H9 (cell line): ENCODE results near the gene ZNF385B. TPM values are rescaled to one million over a fixed set of nuclear protein-coding genes. Genes with fewer than 3 reads are reported as not detected.

Experiments used
- DNase-seq: peaks from one replicate; pipeline ENCODE4 v3.0.0-alpha.2; 2017
- H2AFZ ChIP-seq: one replicate; pipeline ENCODE4 v1.6.1; 2013; ENCODE audit warnings: mild to moderate bottlenecking, low read length, control low read depth, moderate library complexity
- H2AK5ac ChIP-seq: 2 replicates; pipeline ENCODE4 v1.6.1; 2013; ENCODE audit warnings: low read length, control low read depth, mixed read lengths; ENCODE audit not compliant: insufficient read length
- H2BK120ac ChIP-seq: one replicate; pipeline ENCODE4 v1.6.1; 2013; ENCODE audit warnings: low read depth, mild to moderate bottlenecking, low read length, control low read depth, inconsistent platforms; ENCODE audit not compliant: poor library complexity, severe bottlenecking
- H2BK12ac ChIP-seq: 2 replicates; pipeline ENCODE4 v1.6.1; 2013; ENCODE audit warnings: low read length, control low read depth, mixed read lengths, low read depth; ENCODE audit not compliant: insufficient read length
- H2BK15ac ChIP-seq: 2 replicates; pipeline ENCODE4 v1.6.1; 2013; ENCODE audit warnings: low read depth, low read length, control low read depth
- H2BK20ac ChIP-seq: one replicate; pipeline ENCODE4 v1.6.1; 2013; ENCODE audit warnings: low read depth, mild to moderate bottlenecking, low read length, control low read depth, inconsistent platforms; ENCODE audit not compliant: poor library complexity, severe bottlenecking
- H2BK5ac ChIP-seq: 2 replicates; pipeline ENCODE4 v1.6.1; 2013; ENCODE audit warnings: low read length, control low read depth, mixed read lengths; ENCODE audit not compliant: insufficient read length
- H3K14ac ChIP-seq: 2 replicates; pipeline ENCODE4 v1.6.1; 2013; ENCODE audit warnings: low read length, control low read depth; ENCODE audit not compliant: insufficient read depth
- H3K18ac ChIP-seq: 2 replicates; pipeline ENCODE4 v1.6.1; 2013; ENCODE audit warnings: low read depth, mild to moderate bottlenecking, mixed read lengths, low read length, control low read depth; ENCODE audit not compliant: insufficient read length
- H3K23ac ChIP-seq: 2 replicates; pipeline ENCODE4 v1.6.1; 2013; ENCODE audit warnings: low read length, control low read depth, mixed read lengths, low read depth; ENCODE audit not compliant: insufficient read length
- H3K23me2 ChIP-seq: 2 replicates; pipeline ENCODE4 v1.6.1; 2013; ENCODE audit warnings: low read depth, mild to moderate bottlenecking, mixed read lengths, low read length, control low read depth; ENCODE audit not compliant: insufficient read length, poor library complexity, severe bottlenecking
- H3K27ac ChIP-seq: 2 replicates; pipeline ENCODE4 v1.5.1; 2013; ENCODE audit warnings: low read length, control low read depth, mixed read lengths, low read depth; ENCODE audit not compliant: insufficient read length
- H3K27me3 ChIP-seq: 2 replicates; pipeline ENCODE4 v1.6.1; 2013; ENCODE audit warnings: low read length, control low read depth, inconsistent platforms; ENCODE audit not compliant: insufficient read depth
- H3K4ac ChIP-seq: 2 replicates; pipeline ENCODE4 v1.6.1; 2013; ENCODE audit warnings: low read depth, mild to moderate bottlenecking, control low read depth, inconsistent platforms, low read length, moderate library complexity
- H3K4me1 ChIP-seq: 2 replicates; pipeline ENCODE4 v1.6.1; 2013; ENCODE audit warnings: low read length, control low read depth, inconsistent platforms; ENCODE audit not compliant: insufficient read depth
- H3K4me2 ChIP-seq: 2 replicates; pipeline ENCODE4 v1.6.1; 2013; ENCODE audit warnings: low read length, control low read depth, mixed read lengths; ENCODE audit not compliant: insufficient read length, insufficient read depth
- H3K56ac ChIP-seq: 2 replicates; pipeline ENCODE4 v1.6.1; 2013; ENCODE audit warnings: low read depth, mild to moderate bottlenecking, mixed read lengths, low read length, control low read depth; ENCODE audit not compliant: insufficient read length
- H3K79me1 ChIP-seq: 2 replicates; pipeline ENCODE4 v1.6.1; 2013; ENCODE audit warnings: low read depth, mild to moderate bottlenecking, moderate library complexity, low read length, control low read depth, inconsistent platforms; ENCODE audit not compliant: insufficient read depth, poor library complexity, severe bottlenecking
- H3K79me2 ChIP-seq: 2 replicates; pipeline ENCODE4 v1.6.1; 2013; ENCODE audit warnings: low read length, control low read depth, inconsistent platforms; ENCODE audit not compliant: insufficient read depth
- H3K9ac ChIP-seq: 2 replicates; pipeline ENCODE4 v1.6.1; 2013; ENCODE audit warnings: low read length, control low read depth, mixed read lengths; ENCODE audit not compliant: insufficient read length; ENCODE audit errors: extremely low read depth
- H3K9me3 ChIP-seq: one replicate; pipeline ENCODE4 v1.6.1; 2013; ENCODE audit warnings: low read depth, low read length, inconsistent platforms; ENCODE audit not compliant: control insufficient read depth
- H3T11ph ChIP-seq: one replicate; pipeline ENCODE4 v1.6.1; 2013; ENCODE audit warnings: mild to moderate bottlenecking, low read length, control low read depth, inconsistent platforms
- H4K20me1 ChIP-seq: one replicate; pipeline ENCODE4 v1.6.1; 2013; ENCODE audit not compliant: control insufficient read depth, insufficient read length, insufficient read depth
- H4K5ac ChIP-seq: 2 replicates; pipeline ENCODE4 v1.6.1; 2013; ENCODE audit warnings: low read depth, mild to moderate bottlenecking, mixed read lengths, low read length, control low read depth; ENCODE audit not compliant: insufficient read length
- H4K8ac ChIP-seq: replicated peaks from 2 replicates; pipeline ENCODE4 v1.6.1; 2013; ENCODE audit warnings: low read length, control low read depth, mixed read lengths, low read depth; ENCODE audit not compliant: insufficient read length
- H4K91ac ChIP-seq: 2 replicates; pipeline ENCODE4 v1.6.1; 2013; ENCODE audit warnings: low read depth, mild to moderate bottlenecking, moderate library complexity, mixed read lengths, low read length, control low read depth; ENCODE audit not compliant: insufficient read length
- H3K27ac Mint-ChIP-seq, 3 experiments: 2 replicates in 2 of 3; 3 replicates in 1 of 3; pipeline ENCODE4 v1.8.0; 2020 to 2021; ENCODE audit warnings: mixed read lengths in 3 of 3, mild to moderate bottlenecking in 1 of 3, moderate library complexity in 1 of 3
- H3K27me3 Mint-ChIP-seq: 2 replicates; pipeline ENCODE4 v1.8.0; 2021; ENCODE audit warnings: low read depth, mild to moderate bottlenecking, moderate library complexity, mixed read lengths
- H3K36me3 Mint-ChIP-seq, 3 experiments: 2 replicates in 2 of 3; 3 replicates in 1 of 3; pipeline ENCODE4 v1.8.0; 2020 to 2021; ENCODE audit warnings: low read depth in 3 of 3, mixed read lengths in 3 of 3; ENCODE audit not compliant: insufficient read depth in 1 of 3
- H3K4me1 Mint-ChIP-seq, 2 experiments: 2 replicates each; pipeline ENCODE4 v1.8.0; 2020; ENCODE audit warnings: mixed read lengths in 2 of 2
- H3K4me3 Mint-ChIP-seq, 2 experiments: 2 replicates in 1 of 2; 3 replicates in 1 of 2; pipeline ENCODE4 v1.8.0; 2020 to 2021; ENCODE audit warnings: mild to moderate bottlenecking in 2 of 2, mixed read lengths in 2 of 2, moderate library complexity in 1 of 2
- H3K9me3 Mint-ChIP-seq, 2 experiments: 2 replicates in 1 of 2; 3 replicates in 1 of 2; pipeline ENCODE4 v1.8.0; 2020; ENCODE audit warnings: mild to moderate bottlenecking in 2 of 2, mixed read lengths in 2 of 2, moderate library complexity in 1 of 2
- CTCF ChIP-seq: fragments of 200-600 bp; sonication (generic); conservative IDR thresholded peaks from 3 replicates; pipeline ENCODE4 v1.8.0; 2021; ENCODE audit warnings: antibody characterized with exemption, mild to moderate bottlenecking
- WGBS: extraction: QIAGEN DNeasy Blood & Tissue Kit; methylation state at CpG from one replicate; pipeline ENCODE4 v1.1.7; 2013; ENCODE audit warnings: missing lambda C conversion rate, low lambda C conversion rate, mixed read lengths; ENCODE audit not compliant: insufficient read length; ENCODE audit errors: extremely low coverage; 5-methylcytosine and 5-hydroxymethylcytosine counted together
- total RNA-seq: library from RNA; stranded (reverse); gene quantifications from 2 replicates; pipeline ENCODE4 v1.2.1, GENCODE V29; 2021

The ZNF385B gene
- total RNA-seq, 1 experiment from 2014 or later = 2.1 TPM

- H3K9ac ChIP-seq = no peak overlapping the region
- no peak overlapping the region for H3K56ac ChIP-seq
- WGBS = no CpG with 5 or more reads among the region's 2 CpGs
- Mint-ChIP-seq H3K9me3 (no peaks in the 10 kb centered on the region), H3K27ac (no peak overlapping the region; a peak in 1 of 7 replicates), H3K4me1 (peaks cover 4 to 7% of the 10 kb centered on the region in 2 experiments), H3K27me3 (no peaks in the 10 kb centered on the region), H3K36me3 (no peaks in the 10 kb centered on the region), H3K4me3 (no peak overlapping the region)
- no peaks in the 10 kb centered on the region for H3K9me3 ChIP-seq
- no peak overlapping the region for H2AFZ ChIP-seq
- H4K20me1 ChIP-seq = no peaks in the 10 kb centered on the region
- H3K18ac ChIP-seq = no peak overlapping the region
- H2BK12ac ChIP-seq = no peak overlapping the region
- H3K4me1 ChIP-seq = peaks cover 4% of the 10 kb centered on the region; the same call in 1 of the 2 replicates
- H3K14ac ChIP-seq = no peak overlapping the region
- no peak overlapping the region for H2BK120ac ChIP-seq
- H3K4me2 ChIP-seq = no peak overlapping the region
- no peaks in the 10 kb centered on the region for H3K27me3 ChIP-seq
- no peak overlapping the region for H3T11ph ChIP-seq
- H2BK15ac ChIP-seq = no peak overlapping the region
- H2BK20ac ChIP-seq = no peak overlapping the region
- DNase-seq = no peak
- H2BK5ac ChIP-seq = no peak overlapping the region
- no peaks in the 10 kb centered on the region for H3K79me1 ChIP-seq
- no peaks in the 10 kb centered on the region for H3K23me2 ChIP-seq
- H4K8ac ChIP-seq = no peak overlapping the region
- H3K79me2 ChIP-seq = no peaks in the 10 kb centered on the region
- TF ChIP-seq CTCF = no peak
- H3K27ac ChIP-seq = no peak overlapping the region
- H4K5ac ChIP-seq = no peak overlapping the region
- no peak overlapping the region for H3K23ac ChIP-seq
- H3K4ac ChIP-seq = no peak overlapping the region
- H4K91ac ChIP-seq = no peak overlapping the region
- no peak overlapping the region for H2AK5ac ChIP-seq
Observed at GRCh38 chr2:179802051-179802882, 59.1 kb downstream of the ZNF385B start.
